Stimulated activated memory B cell treated with anti-CD40 and anti-IgM and Interleukin-4, amounts not matched to agents 10 μg/mL and 1 μg/mL and 100 μg/mL, for 72 hours (primary cell): ENCODE results near the gene CELSR1.
A peak's percentile ranks its signal among the peaks of the same experiment; 100 is the strongest.

ENCODE experiments used
- ATAC-seq: fragments of 150-1000 bp; cut with Tn5 transposase; 2 replicates; pipeline ENCODE4 v1.10.0; 2021
- H3K27ac Mint-ChIP-seq: one replicate; pipeline ENCODE4 v1.8.0; 2022; ENCODE audit warnings: mild to moderate bottlenecking, mixed read lengths
- H3K27me3 Mint-ChIP-seq: one replicate; pipeline ENCODE4 v1.8.0; 2022; ENCODE audit warnings: mixed read lengths
- H3K36me3 Mint-ChIP-seq: one replicate; pipeline ENCODE4 v1.8.0; 2022; ENCODE audit warnings: mixed read lengths
- H3K4me1 Mint-ChIP-seq: one replicate; pipeline ENCODE4 v1.8.0; 2022; ENCODE audit warnings: mixed read lengths
- H3K4me3 Mint-ChIP-seq: one replicate; pipeline ENCODE4 v1.8.0; 2022; ENCODE audit warnings: mild to moderate bottlenecking, moderate library complexity, mixed read lengths
- H3K9me3 Mint-ChIP-seq: one replicate; pipeline ENCODE4 v1.8.0; 2022; ENCODE audit warnings: mixed read lengths

The CELSR1 gene

GRCh38 chr22:46569055-46569847 is 31.8 kb upstream of the CELSR1 start:
- H3K4me3 Mint-ChIP-seq: no peak overlapping the region
- H3K27me3 Mint-ChIP-seq: no peaks in the 10 kb centered on the region
- no peak overlapping the region for H3K27ac Mint-ChIP-seq
- peaks cover 12% of the 10 kb centered on the region for H3K9me3 Mint-ChIP-seq
- peaks cover 5% of the 10 kb centered on the region for H3K36me3 Mint-ChIP-seq
- H3K4me1 Mint-ChIP-seq: peaks cover 13% of the 10 kb centered on the region
- peak; percentile 37 for ATAC-seq

GRCh38 chr22:46568102-46568809 is 30.8 kb upstream of the CELSR1 start:
- Mint-ChIP-seq H3K36me3 (peaks cover 5% of the 10 kb centered on the region), H3K9me3 (peaks cover 12% of the 10 kb centered on the region), H3K27me3 (no peaks in the 10 kb centered on the region), H3K4me1 (peaks cover 21% of the 10 kb centered on the region), H3K27ac (peak overlapping the region; percentile 13), H3K4me3 (no peak overlapping the region)
- ATAC-seq: no peak

GRCh38 chr22:46567471-46567870 is 30.1 kb upstream of the CELSR1 start:
- peaks cover 12% of the 10 kb centered on the region for H3K9me3 Mint-ChIP-seq
- H3K27me3 Mint-ChIP-seq: no peaks in the 10 kb centered on the region
- H3K4me1 Mint-ChIP-seq: peaks cover 26% of the 10 kb centered on the region
- no peak overlapping the region for H3K4me3 Mint-ChIP-seq
- no peak for ATAC-seq
- peaks cover 5% of the 10 kb centered on the region for H3K36me3 Mint-ChIP-seq
- H3K27ac Mint-ChIP-seq: no peak overlapping the region

GRCh38 chr22:46564084-46564714 is 26.8 kb upstream of the CELSR1 start:
- no peak for ATAC-seq
- no peaks in the 10 kb centered on the region for H3K36me3 Mint-ChIP-seq
- no peak overlapping the region for H3K4me3 Mint-ChIP-seq
- peaks cover 9% of the 10 kb centered on the region for H3K27me3 Mint-ChIP-seq
- H3K9me3 Mint-ChIP-seq: peaks cover 8% of the 10 kb centered on the region
- peak overlapping the region; percentile 67 for H3K27ac Mint-ChIP-seq
- H3K4me1 Mint-ChIP-seq: peaks cover 43% of the 10 kb centered on the region

- H3K27me3 Mint-ChIP-seq: peaks cover 9% of the 10 kb centered on the region
- peaks cover 39% of the 10 kb centered on the region for H3K4me1 Mint-ChIP-seq
- H3K9me3 Mint-ChIP-seq: peaks cover 8% of the 10 kb centered on the region
- H3K36me3 Mint-ChIP-seq: no peaks in the 10 kb centered on the region
- peak; percentile 92 for ATAC-seq
- peak overlapping the region; percentile 67 for H3K27ac Mint-ChIP-seq
- H3K4me3 Mint-ChIP-seq: peak overlapping the region; percentile 62
These were observed 26.1 kb upstream of the CELSR1 start for GRCh38 chr22:46563381-46564083.

- H3K27me3 Mint-ChIP-seq: peaks cover 9% of the 10 kb centered on the region
- H3K36me3 Mint-ChIP-seq: peaks cover 6% of the 10 kb centered on the region
- no peak for ATAC-seq
- H3K4me3 Mint-ChIP-seq: no peak overlapping the region
- peaks cover 5% of the 10 kb centered on the region for H3K9me3 Mint-ChIP-seq
- peaks cover 31% of the 10 kb centered on the region for H3K4me1 Mint-ChIP-seq
- peak overlapping the region; percentile 36 for H3K27ac Mint-ChIP-seq
These were observed 24.1 kb upstream of the CELSR1 start for GRCh38 chr22:46561435-46561905.

- H3K27ac Mint-ChIP-seq: no peak overlapping the region
- no peak for ATAC-seq
- peaks cover 31% of the 10 kb centered on the region for H3K4me1 Mint-ChIP-seq
- H3K9me3 Mint-ChIP-seq: peaks cover 5% of the 10 kb centered on the region
- H3K4me3 Mint-ChIP-seq: no peak overlapping the region
- peaks cover 6% of the 10 kb centered on the region for H3K36me3 Mint-ChIP-seq
- H3K27me3 Mint-ChIP-seq: peaks cover 9% of the 10 kb centered on the region
These were observed 23.4 kb upstream of the CELSR1 start for GRCh38 chr22:46560696-46561295.

GRCh38 chr22:46557736-46558480 is 20.5 kb upstream of the CELSR1 start:
- peaks cover 20% of the 10 kb centered on the region for H3K4me1 Mint-ChIP-seq
- peaks cover 5% of the 10 kb centered on the region for H3K9me3 Mint-ChIP-seq
- H3K4me3 Mint-ChIP-seq: no peak overlapping the region
- ATAC-seq: no peak
- no peak overlapping the region for H3K27ac Mint-ChIP-seq
- peaks cover 6% of the 10 kb centered on the region for H3K36me3 Mint-ChIP-seq
- H3K27me3 Mint-ChIP-seq: peaks cover 17% of the 10 kb centered on the region

GRCh38 chr22:46556775-46557174 is 19.4 kb upstream of the CELSR1 start:
- no peak overlapping the region for H3K4me3 Mint-ChIP-seq
- peaks cover 11% of the 10 kb centered on the region for H3K4me1 Mint-ChIP-seq
- H3K36me3 Mint-ChIP-seq: peaks cover 6% of the 10 kb centered on the region
- H3K27ac Mint-ChIP-seq: no peak overlapping the region
- peaks cover 26% of the 10 kb centered on the region for H3K27me3 Mint-ChIP-seq
- peaks cover 5% of the 10 kb centered on the region for H3K9me3 Mint-ChIP-seq
- ATAC-seq: no peak

GRCh38 chr22:46553189-46553588 is 15.8 kb upstream of the CELSR1 start:
- Mint-ChIP-seq H3K27ac (no peak overlapping the region), H3K36me3 (peaks cover 6% of the 10 kb centered on the region), H3K4me3 (no peak overlapping the region), H3K4me1 (no peaks in the 10 kb centered on the region), H3K27me3 (peaks cover 50% of the 10 kb centered on the region), H3K9me3 (peaks cover 5% of the 10 kb centered on the region)
- ATAC-seq: no peak

- Mint-ChIP-seq H3K27ac (no peak overlapping the region), H3K27me3 (peaks cover 62% of the 10 kb centered on the region), H3K36me3 (peaks cover 5% of the 10 kb centered on the region), H3K4me1 (no peaks in the 10 kb centered on the region), H3K9me3 (peaks cover 5% of the 10 kb centered on the region), H3K4me3 (no peak overlapping the region)
- no peak for ATAC-seq
These were observed 14.6 kb upstream of the CELSR1 start for GRCh38 chr22:46551996-46552395.

GRCh38 chr22:46551321-46551720 is 13.9 kb upstream of the CELSR1 start:
- Mint-ChIP-seq H3K27me3 (peaks cover 69% of the 10 kb centered on the region), H3K36me3 (no peaks in the 10 kb centered on the region), H3K9me3 (no peaks in the 10 kb centered on the region), H3K4me3 (no peak overlapping the region), H3K4me1 (no peaks in the 10 kb centered on the region), H3K27ac (no peak overlapping the region)
- ATAC-seq: no peak

- H3K4me3 Mint-ChIP-seq: no peak overlapping the region
- no peaks in the 10 kb centered on the region for H3K9me3 Mint-ChIP-seq
- H3K27ac Mint-ChIP-seq: no peak overlapping the region
- peaks cover 10% of the 10 kb centered on the region for H3K4me1 Mint-ChIP-seq
- ATAC-seq: no peak
- peaks cover 76% of the 10 kb centered on the region for H3K27me3 Mint-ChIP-seq
- H3K36me3 Mint-ChIP-seq: no peaks in the 10 kb centered on the region
These were observed 12.7 kb upstream of the CELSR1 start for GRCh38 chr22:46549971-46550641.

GRCh38 chr22:46549563-46549840 is 12.1 kb upstream of the CELSR1 start:
- Mint-ChIP-seq H3K27me3 (peaks cover 76% of the 10 kb centered on the region), H3K27ac (no peak overlapping the region), H3K4me3 (no peak overlapping the region), H3K9me3 (no peaks in the 10 kb centered on the region), H3K4me1 (peaks cover 15% of the 10 kb centered on the region), H3K36me3 (no peaks in the 10 kb centered on the region)
- ATAC-seq: no peak
